SKM-1 (cell line): ENCODE results near the gene CHL1.

Experiments
- DNase-seq: peaks from one replicate; lab custom pipeline; 2025; ENCODE audit not compliant: unreplicated experiment; lab: John Stamatoyannopoulos, UW

CHL1 gene

DNA sequence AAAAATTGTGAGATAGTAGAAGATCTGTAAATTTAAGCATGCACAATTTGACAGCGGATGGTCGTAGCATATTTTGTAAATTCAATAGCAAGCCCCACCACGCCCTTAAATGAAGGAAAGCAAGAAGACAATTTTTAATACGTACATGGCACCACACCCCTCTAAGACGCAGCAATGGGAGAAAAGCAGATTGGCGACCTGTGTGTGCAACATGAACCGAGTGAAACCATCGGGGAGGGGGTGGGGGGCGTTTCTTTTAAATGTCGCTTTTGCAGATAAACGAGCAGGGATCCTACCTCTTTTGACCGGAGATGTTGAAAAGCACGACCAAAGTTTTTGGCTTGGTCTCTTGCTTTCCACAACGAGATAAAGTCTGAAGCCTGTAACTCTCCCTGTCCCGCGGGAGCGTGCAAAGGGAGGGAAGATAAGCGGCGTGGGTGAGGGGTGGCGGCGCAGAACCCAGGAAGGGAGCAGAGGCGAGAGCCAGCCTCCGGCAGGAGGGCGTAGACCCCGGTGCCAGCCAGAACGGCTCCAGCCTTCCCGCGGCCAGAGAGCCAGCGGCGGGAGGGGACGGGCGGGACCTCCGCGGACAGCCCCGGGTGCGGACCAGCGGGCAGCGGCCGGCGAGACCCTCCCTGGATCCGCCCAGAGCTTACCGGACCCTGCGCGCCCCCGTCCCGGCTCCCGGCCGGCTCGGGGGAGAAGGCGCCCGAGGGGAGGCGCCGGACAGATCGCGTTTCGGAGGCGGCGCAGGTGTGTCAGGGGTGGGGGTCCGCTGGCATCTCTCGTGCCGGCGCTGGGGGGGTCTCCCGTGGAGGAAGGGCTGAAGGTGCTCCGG, at the start of gene CHL1:
Gene CHL1 (plus strand): TSS at position 453 of the 838 bp plus-strand sequence. CDS start 123,014 bp downstream, outside the sequence.
- no peak for DNase-seq

GRCh38 chr3:151614-152189, 44.9 kb upstream of the CHL1 start:
- DNase-seq = no peak

- DNase-seq = no peak
Observed at GRCh38 chr3:159974-160373, 36.6 kb upstream of the CHL1 start.

DNA sequence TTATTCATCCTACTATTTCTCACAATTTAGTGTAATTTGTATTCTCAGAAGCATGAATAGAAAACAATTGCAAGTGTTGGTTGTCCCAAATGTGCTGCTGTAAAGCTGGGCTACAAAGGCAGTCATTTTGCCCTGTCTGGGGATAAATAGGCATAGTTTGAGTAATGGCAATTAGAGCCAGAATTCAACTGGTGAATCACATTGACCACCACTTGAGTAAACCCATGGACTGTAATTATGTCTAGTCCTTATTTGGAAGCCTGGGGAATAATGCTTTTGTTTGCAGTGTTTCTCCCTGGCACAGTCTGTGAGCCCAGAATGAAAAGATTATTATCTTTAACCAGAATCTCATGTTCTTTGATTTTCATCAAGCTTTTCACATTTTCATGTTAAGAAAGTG, 30.5 kb upstream of the CHL1 start:
- no peak for DNase-seq

GRCh38 chr3:166799-167198, 29.8 kb upstream of the CHL1 start:
- DNase-seq = no peak

GRCh38 chr3:173886-174285, 22.7 kb upstream of the CHL1 start:
- DNase-seq = no peak

DNA sequence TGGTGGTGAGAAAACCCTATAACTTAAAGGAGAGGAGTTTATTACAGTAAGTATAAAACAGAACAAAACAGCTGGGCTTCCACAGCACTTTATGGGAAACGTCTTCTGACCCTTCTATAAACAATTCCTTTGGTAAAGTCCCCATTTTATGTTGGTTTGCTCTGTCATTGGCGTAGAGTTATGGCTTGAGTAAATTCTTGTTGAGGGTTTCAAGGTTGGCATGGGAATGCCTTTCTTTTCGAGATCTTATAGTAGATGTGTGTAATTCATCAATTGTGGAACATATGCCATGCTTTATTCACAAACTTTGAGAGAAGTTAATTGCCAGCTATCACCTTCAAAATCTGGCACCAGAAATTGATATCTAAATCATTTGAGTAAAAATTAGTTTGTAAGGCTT, 11.6 kb upstream of the CHL1 start:
- DNase-seq = no peak

GRCh38 chr3:192215-192929, 4.2 kb upstream of the CHL1 start:
- no peak for DNase-seq

- no peak for DNase-seq
Observed at GRCh38 chr3:194001-194400, 2.6 kb upstream of the CHL1 start.

- DNase-seq = no peak
Observed at GRCh38 chr3:194421-194820, 2.1 kb upstream of the CHL1 start.

- DNase-seq = no peak
Observed at GRCh38 chr3:195666-196065, 897 bp upstream of the CHL1 start.

DNA sequence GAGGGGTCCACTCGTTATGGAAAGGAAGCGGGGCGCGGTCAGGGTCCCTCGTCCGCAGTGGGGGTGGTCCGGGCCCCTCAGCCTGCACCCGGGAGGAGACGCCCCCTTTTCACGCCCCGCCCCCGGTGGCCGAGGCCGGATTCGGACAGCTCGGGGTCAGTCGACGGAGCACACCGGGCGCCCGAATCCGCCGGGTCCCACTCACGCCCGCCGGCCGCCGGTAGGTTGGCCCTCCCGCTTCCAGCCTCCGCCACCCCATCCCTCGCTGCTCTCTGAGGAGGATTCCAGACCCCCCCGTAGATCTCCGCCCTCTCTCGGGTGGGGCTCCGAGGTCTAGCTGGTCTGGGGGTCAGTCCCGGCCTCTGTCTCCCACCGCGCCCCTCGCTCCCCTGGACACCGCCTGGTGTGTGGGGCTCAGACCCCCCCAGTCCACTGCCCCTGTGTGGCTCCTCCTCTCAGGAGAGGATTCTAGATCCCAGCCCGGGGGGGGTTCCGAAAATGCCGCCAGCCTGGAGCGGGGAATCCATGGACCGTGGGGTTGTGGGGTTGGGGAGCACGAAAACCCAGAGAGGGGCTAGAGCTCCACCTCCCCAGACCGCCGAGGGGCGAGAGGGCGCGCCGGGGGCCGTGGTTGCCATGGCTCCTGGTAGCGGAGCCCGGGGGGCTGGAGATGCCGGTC, 725 bp downstream of the CHL1 start:
- DNase-seq = no peak

DNA sequence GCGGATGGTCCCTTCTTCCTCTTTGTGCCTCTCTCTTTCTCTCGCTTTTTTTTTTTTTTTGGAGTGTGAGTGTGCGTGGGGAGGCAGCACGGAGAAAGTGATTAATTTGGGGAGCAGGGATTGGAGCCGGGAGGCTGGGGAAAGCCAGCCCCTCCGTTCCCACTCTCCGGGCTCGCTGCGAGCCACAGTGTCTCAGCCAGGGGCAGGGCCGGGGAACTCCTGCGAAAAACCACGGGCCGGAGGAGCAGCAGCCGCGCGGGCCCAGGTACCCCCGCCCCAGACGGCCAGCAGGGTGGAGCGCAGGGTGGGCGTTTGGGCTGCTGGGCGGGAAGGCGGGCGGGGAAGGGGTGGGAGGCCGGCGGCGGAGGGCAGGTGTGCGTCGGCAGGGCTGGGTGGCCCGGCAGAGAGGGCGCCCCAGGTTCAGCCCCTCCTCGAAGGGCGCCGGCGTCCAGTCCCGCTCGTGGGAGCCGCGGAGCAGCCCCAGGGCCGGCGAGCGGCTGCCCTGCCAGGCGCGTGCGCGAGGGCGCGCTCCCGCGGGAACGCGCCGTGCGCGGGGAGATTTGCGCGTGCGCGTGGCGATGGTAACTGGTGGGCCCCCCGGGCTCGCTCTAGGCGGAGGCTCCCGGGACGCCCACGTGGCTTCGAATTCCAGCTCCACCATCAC, 1.4 kb downstream of the CHL1 start:
- no peak for DNase-seq

- no peak for DNase-seq
Observed at GRCh38 chr3:199835-200234, 3.3 kb downstream of the CHL1 start.

GRCh38 chr3:200758-201325, 4.3 kb downstream of the CHL1 start:
- DNase-seq = no peak

- DNase-seq = no peak
Observed at GRCh38 chr3:204102-204501, 7.5 kb downstream of the CHL1 start.

DNA sequence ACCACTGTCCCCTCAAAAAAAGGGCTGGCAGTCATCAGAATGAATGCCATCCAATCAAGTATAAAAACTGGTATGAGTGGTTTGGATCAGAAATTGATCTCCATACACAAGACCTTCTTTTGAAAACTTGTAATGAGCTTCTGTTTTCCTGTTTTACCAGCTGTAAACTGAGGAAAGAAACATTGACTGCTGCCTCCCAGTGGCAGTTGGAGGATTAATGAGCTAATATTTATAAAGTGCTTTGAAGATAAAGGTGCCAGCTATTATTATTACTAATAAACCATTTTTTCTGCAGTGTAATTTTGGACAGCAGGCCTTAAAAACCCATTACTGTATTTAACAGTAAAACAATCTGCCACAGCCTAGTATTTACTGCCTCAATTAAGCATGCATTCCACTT, 11.4 kb downstream of the CHL1 start:
- no peak for DNase-seq

DNA sequence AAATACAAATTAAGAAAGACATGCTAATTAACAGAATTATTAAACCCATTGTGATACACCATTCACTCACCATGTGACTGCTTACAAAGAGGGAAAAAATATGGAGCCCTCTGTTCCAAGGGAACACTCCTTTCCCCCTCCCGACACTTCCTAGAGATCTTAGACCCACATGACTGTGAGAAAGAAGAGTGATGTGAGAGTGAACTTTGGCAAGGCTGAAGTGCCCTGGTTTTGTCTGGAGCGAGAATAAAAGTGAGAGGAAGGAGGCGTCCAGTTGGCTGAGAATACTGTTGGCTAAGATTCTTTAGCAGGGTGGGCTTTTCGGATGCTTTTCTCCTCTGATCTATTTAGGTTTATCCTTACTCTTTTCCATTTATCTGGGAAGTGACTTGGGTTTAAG, 14.1 kb downstream of the CHL1 start:
- DNase-seq = no peak

- DNase-seq = no peak
Observed at GRCh38 chr3:212432-212831, 15.9 kb downstream of the CHL1 start.

DNA sequence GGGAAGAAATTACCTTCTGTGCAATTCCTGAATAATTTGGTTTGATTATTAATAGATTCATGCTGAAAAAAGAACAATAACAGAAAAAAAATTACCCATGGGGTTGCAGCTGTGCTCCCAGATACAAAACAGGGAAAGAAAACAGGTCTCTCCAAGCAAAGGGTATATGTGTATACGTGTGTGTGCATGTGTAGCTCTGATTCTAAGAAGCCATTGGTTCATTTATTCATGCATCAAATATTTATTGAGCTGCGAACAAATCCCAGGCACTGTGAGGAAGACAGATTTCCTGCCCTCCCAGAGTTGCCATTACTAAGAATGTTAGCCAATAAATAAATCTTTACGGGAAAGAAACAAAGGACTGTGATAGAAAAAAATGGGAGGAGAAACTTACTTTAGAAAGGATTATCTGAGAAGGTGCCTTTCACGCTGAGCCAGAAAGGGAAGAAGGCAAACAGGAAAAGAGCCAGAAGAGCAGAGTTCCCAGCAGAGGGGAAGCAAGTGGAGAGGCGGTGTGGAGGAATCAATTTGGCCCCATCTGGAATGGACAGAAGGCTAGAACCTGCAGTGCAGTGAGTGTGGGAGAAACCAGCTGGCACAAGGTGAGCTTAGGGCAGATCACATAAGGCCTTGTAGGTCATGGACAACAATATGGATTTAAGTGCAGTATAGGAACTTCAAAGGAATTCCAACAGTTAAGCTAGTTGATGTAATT, 20.7 kb downstream of the CHL1 start:
- no peak for DNase-seq
